Epithelial cell of proximal tubule (primary cell): Measurements from ENCODE around the gene SH3PXD2A. TPM values are rescaled to one million over a fixed set of nuclear protein-coding genes. Genes with fewer than 3 reads are reported as not detected.

Experiments used
- DNase-seq: peaks from one replicate; pipeline ENCODE4 v3.0.0-alpha.2; 2011; ENCODE audit warnings: low read depth
- H3K4me3 ChIP-seq: 2 replicates; pipeline ENCODE4 v1.5.1; 2011; ENCODE audit warnings: low read depth, mild to moderate bottlenecking, low read length
- CTCF ChIP-seq: conservative IDR thresholded peaks from 2 replicates; pipeline ENCODE4 v1.5.1; 2012; ENCODE audit warnings: low read depth, mild to moderate bottlenecking, low read length
- total RNA-seq: library from RNA; depleted of rRNA; stranded (reverse); fragments of >200 nt; gene quantifications from 2 replicates; pipeline ENCODE4 v1.2.3, GENCODE V29; 2015

Gene SH3PXD2A
- total RNA-seq, result 4.8 and 5.8 TPM in 2 replicates

- no peak for DNase-seq
- H3K4me3 ChIP-seq, result peak within 1 kb of the TSS; percentile 62
- TF ChIP-seq CTCF, result peak; percentile 2
These were observed at the start of gene SH3PXD2A for GRCh38 chr10:103855424-103855823. Gene SH3PXD2A, minus strand, starts transcription at chr10:103855576. Its CDS starts 310 bp downstream, at chr10:103855266.

GRCh38 chr10:103901299-103901698 is 45.9 kb upstream of the SH3PXD2A start:
- DNase-seq, result no peak

GRCh38 chr10:103899312-103899711 is 43.9 kb upstream of the SH3PXD2A start:
- TF ChIP-seq CTCF, result no peak
- no peak overlapping the region for H3K4me3 ChIP-seq
- DNase-seq, result no peak

More at GRCh38 chr10:103901299-103901698, 45.9 kb upstream of the SH3PXD2A start:
- no peak for TF ChIP-seq CTCF
- H3K4me3 ChIP-seq, result no peak overlapping the region

GRCh38 chr10:103897241-103897774 is 41.9 kb upstream of the SH3PXD2A start:
- no peak overlapping the region for H3K4me3 ChIP-seq
- DNase-seq, result no peak
- TF ChIP-seq CTCF, result no peak

- DNase-seq, result no peak
- no peak overlapping the region for H3K4me3 ChIP-seq
- no peak for TF ChIP-seq CTCF
These were observed 40.8 kb upstream of the SH3PXD2A start for GRCh38 chr10:103896225-103896624.

GRCh38 chr10:103895411-103896186 is 40.2 kb upstream of the SH3PXD2A start:
- no peak overlapping the region for H3K4me3 ChIP-seq
- no peak for DNase-seq
- peak; percentile 2 for TF ChIP-seq CTCF

GRCh38 chr10:103894441-103894864 is 39.1 kb upstream of the SH3PXD2A start:
- TF ChIP-seq CTCF, result no peak
- no peak for DNase-seq
- H3K4me3 ChIP-seq, result no peak overlapping the region
